NCI-H69 (cell line): ENCODE measurements around the gene TMEM131.
"Not testable (repeated sequence)": the region's sequence is repeated elsewhere in the genome, so short reads cannot be mapped to it uniquely, and the experiment has no call there.

Experiments used
- DNase-seq: peaks from one replicate; lab custom pipeline; 2025; lab: John Stamatoyannopoulos, UW

The TMEM131 gene

GRCh38 chr2:97723156-97724072 is 272.3 kb downstream of the TMEM131 start:
- no peak for DNase-seq

DNA sequence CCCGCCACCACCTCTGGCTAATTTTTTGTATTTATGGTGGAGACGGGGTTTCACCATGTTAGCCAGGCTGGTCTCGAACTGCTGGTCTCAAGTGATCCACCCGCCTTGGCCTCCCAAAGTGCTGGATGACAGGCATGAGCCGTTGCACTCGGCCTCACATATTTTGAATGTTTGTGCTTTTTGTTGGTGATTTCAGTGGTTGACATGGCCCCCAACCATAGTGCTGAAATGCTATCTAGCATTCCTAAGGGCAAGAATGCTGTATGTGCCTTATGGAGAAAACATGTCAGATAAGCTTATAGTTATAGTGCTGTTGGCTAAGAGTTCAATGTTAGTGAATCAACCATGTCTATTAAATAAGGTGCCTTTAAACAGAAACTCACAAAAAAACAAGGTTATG is 273.5 kb downstream of the TMEM131 start:
- DNase-seq = no peak

DNA sequence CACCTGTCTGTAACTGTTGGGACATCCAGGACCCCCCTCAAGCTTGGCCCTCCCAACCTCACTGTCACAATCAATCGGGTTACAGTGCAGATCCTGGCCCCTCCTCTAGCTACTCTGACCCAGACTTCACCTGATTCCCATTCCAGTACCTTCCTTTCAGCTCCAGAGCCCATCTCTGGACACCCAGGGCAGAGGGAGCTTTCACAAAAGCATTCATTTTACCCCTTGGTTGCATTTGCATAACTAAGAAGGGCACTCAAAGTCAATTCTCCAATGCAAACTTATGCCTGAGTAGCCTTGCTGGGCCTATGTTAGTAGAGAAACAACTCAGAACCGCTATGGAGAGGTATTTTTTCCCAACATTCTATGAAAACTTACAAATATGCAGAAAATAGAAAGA is 275.0 kb downstream of the TMEM131 start:
- DNase-seq = no peak

DNA sequence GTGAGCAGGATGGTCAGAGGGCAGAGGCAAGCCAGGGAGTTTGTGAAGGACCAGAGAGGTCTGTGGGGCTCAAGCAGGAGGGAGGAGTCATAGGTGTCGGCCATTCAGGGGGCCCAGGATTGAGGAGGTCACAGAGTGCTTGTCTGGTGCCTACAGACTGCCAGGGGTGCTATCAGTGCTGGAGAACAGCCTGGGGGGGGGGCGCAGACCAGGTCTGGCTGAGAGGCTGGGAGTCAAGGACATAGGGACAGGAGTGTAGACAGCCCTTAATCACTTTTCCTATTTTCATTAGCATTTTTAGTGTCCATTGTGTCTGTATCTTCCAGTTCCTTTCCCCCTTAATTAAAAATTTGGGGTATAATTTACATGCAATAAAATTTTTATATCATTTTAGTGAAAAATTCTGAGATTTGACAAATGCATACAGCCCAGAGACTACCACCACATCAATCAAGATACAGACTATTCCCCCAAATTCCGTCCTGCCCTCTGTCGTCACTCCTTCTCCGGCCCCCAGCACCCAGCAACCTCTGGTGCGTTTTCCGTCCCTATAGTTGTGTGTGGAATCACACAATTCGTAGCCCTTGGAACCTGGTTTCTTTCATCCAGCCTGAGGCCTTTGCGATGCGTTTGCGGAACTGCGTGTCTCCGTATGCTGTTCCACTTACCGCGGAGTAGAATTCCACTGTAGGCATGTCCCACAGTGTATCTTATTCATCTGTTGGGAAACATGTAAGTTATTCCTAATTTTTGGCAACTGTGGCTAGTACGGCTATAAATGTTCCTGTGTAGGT is 276.2 kb downstream of the TMEM131 start:
- DNase-seq = no peak

DNA sequence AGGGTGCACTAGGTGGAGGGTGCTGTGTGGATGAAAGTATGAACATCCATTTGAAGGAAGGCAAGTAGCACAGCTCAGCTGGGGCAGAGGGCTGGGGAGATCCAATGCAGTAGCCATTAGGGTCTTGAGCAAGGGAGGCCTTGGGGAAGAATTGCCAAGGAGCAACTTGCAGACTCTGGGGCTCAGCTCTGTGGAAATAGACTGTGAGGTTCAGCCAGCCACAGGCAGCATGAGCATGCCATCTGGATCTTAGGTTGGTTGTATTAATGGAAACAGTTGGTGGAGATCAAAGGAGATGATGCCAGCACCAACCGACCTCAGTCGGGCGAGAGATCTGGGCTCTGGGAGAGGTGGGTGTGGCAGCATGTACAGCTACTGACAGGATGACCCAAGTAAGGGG is 276.8 kb downstream of the TMEM131 start:
- DNase-seq = no peak

DNA sequence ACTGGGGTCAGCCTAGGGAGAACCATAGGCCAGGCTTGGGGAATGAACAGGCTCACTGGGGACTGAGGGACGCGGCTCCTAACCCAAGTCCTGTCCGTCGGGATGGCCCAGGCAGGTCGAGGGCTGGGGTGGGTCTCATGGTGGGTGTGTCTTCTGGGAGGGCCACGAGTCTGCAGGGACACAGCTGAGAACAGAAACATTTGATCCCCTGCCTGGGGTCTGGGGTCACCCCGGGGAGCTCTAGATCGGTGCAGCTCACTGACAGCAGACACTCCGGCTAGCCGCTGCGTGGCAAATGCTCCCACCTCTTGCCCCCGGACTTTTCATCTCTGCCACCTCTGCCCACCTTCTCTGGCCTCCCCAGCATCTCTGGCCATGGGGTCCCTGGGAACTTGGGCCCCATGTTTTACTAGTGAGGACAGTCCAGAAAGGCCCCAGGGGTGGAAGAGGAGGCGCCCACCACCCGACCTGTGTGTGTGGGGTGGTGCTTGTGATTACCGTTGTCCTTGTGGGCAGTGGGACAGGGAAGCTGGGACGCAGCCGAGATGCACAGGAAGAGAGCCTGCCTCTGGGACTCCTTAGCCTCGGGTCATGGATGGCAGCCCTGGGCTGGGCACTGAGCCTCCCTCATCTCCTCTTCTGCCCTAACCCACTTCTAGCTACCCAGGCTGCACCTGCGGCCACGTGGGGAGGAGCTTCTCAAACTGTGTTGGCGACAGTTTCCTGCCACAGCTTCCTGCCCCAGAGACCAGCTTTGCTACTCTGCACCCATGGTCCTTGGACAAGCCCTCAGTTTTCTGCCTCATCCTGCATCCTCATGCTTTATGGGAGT is 277.5 kb downstream of the TMEM131 start:
- no peak for DNase-seq

GRCh38 chr2:97717613-97717995 is 278.1 kb downstream of the TMEM131 start:
- DNase-seq = no peak

DNA sequence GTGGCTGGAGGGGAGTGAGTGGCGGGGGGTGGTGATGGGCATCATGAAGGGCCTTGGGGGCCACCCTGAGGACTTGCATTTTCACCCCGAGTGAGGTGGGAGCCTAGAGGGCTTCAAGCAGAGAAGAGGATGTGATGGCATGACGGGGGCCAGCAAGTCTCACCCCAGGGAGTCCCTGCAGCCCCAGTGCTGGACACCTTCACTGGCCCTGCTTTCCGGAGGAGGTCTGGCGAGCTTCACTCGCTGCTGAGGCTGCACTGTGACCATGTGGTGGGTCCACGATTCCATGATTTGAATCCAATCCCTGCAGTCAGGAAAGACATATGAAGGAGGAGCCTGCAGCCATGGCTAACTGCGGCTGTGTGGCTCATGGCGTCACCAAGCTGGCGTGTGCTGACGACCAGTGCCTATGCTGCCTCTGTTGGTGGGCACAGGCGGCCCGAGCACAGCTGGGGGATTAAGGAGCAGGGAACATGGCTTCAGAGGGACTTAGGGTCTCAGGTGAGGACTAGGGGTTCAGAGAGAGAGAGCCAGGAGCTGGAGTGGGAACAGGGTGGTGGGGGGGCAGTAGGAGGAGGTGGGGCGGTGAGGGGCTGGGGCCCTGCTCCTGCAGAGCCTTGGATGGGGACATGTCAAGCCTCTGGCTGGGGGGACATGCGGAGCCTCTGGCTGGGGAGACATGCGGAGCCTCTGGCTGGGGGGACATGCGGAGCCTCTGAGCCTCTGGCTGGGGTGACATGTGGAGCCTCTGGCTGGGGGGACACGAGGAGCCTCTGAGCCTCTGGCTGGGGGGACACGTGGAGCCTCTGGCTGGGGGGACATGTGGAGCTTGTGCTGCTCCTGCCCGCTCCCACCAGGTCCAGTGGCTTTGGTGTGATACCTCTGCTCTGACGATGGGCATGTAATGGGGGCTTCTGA is 278.8 kb downstream of the TMEM131 start:
- DNase-seq = no peak

DNA sequence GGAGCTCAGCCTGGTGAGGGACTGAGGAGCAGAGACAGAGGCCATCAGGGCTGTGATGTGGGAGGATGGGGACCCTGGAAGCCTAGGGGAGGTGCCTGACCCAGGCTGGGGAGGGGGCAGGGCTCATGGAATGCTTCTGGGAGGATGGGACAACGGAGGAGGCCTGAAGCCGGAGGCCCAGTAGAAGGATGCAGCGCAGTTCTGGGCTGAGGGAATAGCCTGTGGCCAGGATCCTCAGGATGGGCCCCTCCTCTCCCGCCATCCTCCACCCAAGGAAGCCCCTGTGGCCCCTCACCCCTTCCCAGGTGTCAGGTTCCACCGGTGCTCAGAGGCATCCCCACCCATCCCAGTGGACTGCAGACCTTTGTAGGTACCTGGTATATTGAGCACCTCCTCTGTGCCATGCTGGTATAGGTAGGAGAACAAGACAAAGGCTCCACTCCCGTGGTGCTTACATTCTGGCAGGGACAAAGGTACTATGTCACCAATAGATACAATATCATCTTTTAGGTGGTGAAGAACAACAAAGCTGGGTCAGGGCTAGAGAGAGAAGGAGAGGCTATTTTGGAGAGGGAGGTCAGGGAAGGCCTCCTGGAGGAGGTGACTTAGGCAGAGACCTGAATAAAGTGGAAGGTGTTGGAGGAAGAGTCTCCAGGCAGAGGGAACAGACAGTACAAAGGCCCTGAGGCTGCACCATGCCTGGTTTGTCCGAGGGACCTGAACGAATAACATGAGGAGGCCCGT is 279.6 kb downstream of the TMEM131 start:
- DNase-seq = no peak

DNA sequence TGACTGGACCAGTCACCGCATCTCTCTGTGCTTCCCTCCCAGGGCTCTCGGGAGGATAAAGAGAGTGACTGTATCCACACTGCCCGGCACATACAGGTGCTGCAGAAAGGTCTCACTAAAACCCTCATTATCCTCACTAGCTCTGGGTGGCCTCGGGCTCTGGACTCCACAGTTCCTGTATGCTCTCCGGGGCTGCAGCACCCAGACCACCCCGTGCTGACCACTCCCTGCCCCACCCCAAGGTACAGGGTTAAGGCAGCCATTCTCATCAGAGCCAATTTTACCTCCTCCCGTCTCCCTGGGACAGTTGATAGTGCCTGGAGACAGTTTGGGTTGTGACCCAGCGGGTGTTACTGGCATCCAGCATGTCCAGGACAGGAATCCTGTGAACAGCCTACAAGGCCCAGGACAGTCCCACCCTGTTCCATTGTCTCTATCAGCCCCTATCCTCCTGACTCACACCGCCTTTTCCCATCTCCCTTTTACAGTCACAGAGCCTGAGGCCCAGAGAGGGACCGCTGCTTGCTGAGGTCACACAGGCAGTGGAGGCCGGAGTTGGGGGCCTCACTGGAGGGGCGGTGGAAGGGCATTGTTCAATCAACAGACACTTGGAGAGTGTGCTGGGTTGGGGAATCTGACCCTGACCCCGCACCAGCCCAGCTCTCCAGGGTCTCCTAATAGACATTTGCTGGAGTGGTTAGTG is 280.6 kb downstream of the TMEM131 start:
- DNase-seq = no peak

DNA sequence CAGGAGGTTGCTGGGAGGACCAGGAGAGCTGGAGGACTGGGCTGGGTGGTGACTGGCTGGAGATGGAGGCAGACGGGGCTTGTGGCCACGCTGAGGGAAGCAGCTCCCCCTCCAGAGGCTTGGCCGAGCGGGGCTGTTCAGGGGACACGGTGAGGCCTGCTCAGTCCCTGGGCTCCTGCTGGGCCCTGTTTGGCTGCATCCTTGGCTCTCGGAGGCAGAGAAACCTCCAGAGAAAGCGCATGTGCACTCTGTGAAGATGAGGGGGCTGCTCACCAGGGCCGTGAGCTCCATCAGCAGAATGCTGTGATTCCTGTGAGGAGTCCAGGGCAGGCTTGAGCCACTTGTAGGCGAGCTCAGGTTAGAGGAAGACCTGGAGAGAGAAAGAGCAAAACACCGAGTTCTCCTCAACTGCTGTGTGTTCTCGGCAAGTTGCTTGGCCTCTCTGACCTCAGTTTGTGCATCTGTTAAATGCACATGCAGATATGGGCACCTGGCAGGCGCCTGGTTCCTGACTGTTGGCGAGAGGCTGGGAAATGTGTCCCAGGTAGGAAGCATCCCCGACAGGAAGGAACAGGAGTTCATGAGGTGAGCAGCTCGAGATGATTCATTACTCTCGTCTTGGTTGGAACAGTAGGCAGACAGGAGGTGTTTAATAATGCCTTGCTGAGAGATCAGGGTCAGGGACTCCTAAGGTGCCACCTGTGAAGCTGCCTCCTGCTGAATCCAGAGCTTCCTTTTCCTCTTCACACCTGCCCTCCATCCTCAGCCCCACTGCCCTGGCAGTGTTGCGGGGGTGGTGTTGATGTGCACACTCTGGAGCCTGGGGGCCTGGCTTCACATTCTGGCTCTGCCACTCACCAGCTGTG is 281.4 kb downstream of the TMEM131 start:
- peak; percentile 86 for DNase-seq

GRCh38 chr2:97713296-97714083 is 282.3 kb downstream of the TMEM131 start, which contains the start of gene ZAP70:
Gene ZAP70 (plus strand): TSS chr2:97713576. CDS start chr2:97724037, 10,461 bp downstream.
- no peak for DNase-seq

DNA sequence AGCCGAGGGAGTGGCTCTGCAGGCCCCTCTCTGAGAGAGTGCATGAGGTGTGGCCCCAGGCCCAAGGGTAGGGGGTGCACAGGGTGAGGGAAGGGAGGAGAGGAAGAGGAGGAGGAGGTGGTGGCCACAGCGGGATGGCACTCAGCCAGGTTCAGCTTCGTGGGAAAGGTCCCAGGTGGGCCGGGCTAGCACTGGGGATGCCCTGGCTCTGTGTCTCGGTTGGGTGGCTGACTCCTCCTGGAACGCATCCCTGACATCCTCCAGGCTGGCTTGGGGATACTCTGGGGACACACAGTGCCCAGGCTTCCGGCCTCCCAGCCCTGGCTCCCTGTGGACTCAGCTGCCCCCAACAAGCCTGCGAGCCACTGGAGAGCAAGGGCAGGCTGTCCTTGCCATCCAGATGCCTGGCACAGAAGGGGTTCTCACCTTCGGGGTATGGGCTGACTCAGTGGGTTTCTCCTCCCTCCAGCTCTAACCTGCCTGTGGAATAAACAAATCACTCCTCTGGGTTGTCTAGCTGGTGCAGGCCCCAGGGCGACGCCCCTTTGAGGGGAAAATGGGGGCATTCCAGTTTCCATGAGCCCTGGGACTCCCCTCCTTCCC is 283.0 kb downstream of the TMEM131 start:
- no peak for DNase-seq

- not testable (repeated sequence) for DNase-seq
Measured at GRCh38 chr2:97712175-97712574, 283.6 kb downstream of the TMEM131 start.

DNA sequence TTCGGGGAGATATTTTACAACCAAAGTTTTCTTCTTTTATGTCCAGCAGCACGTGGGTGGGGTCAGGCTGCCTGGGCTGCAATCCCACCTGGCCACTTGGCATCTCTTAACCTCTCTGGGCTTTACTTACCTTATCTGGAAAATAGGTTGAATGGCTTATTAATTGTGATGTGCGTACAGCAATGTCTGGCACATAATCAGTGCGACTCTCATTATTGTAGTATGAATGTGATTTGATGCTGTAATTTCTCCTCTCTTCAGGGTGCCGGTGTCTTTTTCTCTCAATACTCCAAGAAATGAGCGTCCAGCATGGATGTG is 284.4 kb downstream of the TMEM131 start:
- DNase-seq = no peak

DNA sequence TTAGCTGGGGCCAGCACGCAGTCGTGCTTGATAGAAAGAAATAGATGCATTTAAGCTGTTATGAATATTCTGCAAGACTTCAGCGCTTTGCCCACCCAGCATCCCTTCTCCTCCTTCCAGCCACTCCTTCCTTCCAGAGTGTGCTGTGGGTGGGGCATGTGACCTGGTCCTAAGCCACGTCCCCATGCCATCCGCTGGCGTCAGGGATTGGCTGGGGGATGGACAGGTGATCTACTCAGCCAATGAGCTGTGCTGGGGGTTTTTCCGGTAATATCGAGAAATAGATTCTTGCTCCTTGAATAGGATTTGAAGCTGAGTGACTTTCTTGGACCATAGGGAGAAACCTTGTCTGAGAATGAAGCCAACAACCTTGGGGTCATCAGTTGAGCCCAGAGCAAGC is 287.1 kb downstream of the TMEM131 start:
- DNase-seq = no peak

GRCh38 chr2:97708048-97708380 is 287.7 kb downstream of the TMEM131 start:
- DNase-seq = no peak
